HG02642 (cell line): ENCODE results near the gene SPOCK3.

Experiments
- ATAC-seq: cut with Tn5 transposase; IDR thresholded peaks from one replicate; pipeline ENCODE4 v1.9.1; 2021; ENCODE audit warnings: mild to moderate bottlenecking; ENCODE audit not compliant: unreplicated experiment, poor library complexity

SPOCK3 gene

DNA sequence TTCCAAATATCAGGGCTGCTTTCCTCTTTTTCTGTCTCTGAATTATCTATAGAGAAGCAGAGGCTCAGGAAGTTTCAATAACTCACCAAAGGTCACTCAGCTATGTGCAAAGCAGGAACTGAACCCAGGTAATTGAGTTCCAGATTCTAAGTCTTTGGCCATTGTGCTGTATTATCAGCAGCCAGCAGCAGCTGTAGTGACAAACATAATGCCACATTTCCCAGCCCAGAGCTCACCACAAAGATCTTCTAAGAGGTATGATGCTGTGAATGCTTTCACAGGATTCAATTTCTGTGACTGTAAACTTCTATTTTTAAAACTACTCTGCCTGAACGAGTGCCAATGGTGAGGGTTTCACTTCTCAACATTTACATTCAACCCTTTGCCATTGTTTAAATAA is 56.4 kb downstream of the SPOCK3 start:
- ATAC-seq = no peak

DNA sequence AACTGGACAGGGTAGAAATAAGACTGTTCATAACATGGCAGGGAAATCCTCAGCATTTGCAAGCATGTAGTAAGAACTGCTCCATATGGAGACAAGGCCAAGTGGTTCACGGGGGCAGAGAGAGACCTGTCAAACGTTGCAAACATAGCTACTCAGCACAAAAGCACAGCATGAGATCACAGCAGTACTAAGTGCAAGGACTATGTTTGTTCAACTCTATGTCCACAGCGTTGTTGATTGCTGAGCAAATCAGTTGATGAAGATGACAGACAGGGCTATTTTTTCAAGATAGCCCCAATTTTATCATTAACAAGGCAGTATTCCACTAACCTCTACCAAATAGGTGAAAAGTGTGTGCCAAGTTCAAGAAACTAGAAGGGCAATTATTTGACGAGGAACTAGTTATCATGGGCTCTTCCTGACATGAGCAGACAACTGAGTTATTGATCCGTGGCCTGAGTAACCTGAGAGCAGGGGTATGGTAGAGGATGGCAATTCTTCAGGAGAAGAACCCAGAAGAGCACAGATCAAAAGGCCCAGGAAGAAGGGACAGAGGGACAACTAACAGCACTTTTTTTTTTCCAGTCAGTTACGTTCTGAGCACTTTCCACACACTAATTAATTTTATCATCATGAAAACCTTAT is 57.4 kb downstream of the SPOCK3 start:
- no peak for ATAC-seq

DNA sequence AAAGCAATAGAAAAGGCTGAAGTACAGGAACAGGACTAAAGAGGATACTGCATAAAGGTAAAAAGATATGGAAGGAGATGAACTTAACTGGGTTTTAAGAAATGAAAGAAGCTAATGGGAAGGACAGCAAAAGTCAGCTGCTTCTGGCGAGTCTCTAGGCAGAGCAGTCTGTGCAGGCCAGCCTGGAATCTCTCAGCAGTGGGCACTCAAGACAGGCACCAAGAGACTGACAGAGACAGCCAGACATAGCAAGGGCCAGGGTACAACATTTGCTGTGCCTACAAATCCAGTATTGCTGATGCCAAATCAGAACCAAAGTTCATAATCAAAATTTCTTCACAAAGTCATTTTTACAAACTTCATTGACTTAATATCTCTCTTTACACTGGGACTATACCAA is 62.4 kb downstream of the SPOCK3 start:
- ATAC-seq = no peak

DNA sequence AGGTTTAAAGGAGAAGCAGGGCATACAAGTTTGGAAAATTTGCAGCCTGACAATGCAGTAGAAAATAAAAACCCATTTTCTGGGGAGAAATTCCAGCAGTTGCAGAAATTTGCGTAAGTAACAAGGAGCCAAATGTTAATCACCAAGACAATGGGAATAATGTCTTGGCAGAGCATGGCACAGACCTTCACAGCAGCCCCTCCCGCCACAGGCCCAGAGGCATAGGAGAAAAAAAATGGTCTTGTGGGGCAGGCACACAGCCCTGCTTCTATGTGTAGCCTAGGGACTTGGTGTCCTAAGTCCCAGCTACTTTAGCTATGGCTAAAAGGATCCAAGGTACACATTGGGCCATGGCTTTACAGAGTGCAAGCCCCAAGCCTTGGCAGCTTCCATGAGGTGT is 65.7 kb downstream of the SPOCK3 start:
- ATAC-seq = no peak

DNA sequence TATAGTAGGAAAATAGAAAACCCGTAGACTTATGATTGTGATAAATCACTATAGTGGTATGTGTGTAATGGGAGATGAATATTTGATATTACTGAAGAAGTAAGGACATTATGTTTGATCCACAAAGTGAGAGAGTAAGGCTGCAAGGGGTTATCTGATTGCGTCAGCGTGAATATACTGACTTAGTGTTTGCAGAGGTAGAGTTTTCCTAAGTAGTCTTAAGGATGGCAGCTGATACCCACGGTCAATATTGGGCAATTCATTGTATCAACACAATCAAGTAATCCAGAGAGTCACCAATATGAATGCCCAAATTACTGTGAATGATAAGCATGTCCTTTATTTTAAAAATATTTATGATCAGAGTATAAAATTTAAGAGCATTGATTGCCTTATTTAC is 83.7 kb downstream of the SPOCK3 start:
- no peak for ATAC-seq

DNA sequence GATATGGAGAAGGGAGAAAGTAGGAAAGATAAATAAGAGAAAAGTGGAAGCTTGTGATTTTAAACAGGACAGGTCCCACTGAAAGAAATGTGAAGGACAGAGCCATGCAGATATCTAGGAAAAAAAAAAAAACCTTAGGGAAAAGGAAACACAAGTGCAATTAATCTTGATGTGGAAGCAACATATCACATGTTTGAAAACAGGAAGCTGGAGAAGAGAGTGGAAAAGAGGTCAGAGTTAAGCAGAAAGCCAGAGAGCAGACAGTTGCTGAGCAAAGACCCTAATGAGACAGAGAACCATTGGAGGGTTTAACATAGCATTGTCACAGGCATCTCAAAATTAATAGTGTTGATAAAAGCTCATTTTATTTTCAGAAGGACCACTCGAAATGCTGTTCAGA is 89.7 kb downstream of the SPOCK3 start:
- no peak for ATAC-seq

DNA sequence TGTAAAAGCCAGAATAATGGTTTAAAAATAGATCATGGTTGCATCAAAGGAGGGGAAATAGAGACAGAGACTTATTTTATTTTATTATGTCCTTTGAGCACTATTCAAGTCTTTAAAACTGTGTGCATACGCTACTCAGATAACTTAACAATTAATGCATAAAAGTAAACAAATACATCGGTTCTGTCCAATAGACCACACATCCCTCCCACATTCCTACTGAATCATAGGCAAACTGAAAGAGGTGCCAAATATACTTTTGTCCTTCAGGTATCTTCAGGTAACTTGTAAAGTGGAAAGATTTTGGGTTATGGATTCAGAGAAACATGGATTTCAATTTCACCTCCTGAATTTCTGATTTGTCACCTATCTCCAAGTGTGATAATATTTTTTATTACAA is 91.3 kb downstream of the SPOCK3 start:
- no peak for ATAC-seq

DNA sequence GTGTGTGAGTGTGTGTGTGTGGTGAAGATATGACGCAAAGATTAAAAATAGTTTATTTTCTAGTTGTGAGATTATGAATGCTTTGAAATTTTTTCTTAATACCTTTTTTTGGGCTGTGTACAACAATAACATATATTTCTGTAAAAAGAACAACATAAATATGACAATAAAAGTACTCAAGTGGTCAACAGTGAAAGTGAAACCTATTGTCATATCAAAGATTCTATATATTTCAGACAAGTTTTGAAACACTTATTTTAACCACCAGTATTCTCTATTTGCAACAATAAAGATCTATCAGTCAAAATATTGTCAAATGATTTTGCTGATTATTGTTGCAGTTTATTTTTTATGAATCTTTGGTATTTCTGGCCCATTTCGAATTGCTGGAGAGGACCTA is 98.0 kb downstream of the SPOCK3 start:
- ATAC-seq = no peak

DNA sequence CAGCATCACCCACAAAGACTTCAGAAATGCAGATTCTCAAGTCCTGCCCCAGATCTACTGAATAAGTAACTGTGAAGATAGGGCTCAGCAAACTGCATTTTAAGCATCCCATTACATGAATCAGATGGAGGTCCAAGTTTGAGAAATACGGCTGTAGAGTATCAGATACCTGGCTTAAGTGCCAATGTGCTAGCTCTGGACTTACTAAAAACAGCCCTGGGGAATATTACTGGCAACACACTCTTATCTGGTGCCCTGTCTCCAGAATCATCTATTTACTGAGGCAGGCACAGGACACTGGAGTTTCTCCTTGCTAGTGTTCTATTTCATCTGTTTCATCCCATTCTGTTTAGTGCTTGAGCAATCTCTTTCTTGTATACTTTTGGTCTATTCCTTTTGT is 105.1 kb downstream of the SPOCK3 start:
- no peak for ATAC-seq

DNA sequence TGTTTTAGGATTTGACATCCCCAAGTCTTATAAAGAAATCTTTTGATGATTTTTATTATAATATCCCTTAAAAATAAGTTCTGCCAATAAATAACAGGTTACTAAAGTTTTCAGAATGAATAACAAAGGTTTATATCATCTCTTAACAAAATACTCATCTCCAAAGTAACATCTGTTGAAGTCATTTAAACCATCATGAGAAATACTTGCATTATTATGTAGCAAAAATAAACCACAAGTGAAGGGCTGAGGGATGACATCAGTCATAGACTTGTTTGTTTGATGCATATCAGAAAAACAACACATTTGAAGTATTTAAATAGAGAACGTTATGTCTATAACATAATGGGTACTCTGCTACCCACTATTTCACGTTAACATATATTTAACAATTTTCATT is 114.9 kb downstream of the SPOCK3 start:
- no peak for ATAC-seq

DNA sequence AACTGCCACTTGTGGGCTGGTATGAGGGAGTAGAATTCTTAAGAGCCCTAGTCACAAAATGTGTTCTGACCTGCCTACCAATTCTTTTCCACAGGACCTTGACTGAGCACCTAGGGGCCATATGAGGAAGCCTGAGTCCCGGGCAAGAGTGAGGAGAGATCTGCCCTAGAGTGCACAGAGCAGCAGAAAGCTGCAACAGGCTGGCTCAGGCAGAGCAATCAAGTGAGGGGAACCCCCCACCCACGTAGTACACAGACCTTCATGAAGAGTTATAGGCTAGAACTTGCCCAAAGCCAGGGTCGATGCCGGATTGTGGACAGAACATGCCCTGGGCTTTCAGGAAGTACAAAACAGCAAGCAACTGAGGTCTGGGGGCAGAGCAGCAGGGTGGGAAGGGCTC is 117.0 kb downstream of the SPOCK3 start:
- peak; percentile 50 for ATAC-seq

DNA sequence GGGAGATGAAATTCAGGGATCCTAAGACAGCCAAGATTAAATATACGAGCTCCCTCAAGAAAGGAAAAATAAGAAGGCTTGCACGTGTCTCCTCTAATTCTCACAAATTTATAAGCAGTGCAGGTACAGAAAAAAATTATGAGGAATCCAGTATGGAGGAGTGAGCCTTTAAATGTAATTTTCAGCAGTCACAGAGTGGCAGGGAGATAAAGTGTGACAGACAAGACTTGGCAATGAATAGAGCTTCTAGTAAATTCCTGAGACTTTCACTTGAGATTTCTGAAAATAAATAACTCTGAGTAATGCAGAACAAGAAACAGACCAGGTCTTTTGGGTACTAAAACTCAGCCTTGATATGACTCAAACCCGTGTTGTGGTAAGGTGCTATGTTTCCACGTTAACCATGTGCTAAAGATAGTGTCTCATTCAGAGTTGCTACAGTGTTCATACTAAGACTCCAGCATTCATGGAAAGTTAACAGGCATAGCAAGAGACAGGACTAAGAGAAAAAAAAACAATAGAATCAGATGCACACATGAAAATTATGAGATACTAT is 119.8 kb downstream of the SPOCK3 start:
- no peak for ATAC-seq

DNA sequence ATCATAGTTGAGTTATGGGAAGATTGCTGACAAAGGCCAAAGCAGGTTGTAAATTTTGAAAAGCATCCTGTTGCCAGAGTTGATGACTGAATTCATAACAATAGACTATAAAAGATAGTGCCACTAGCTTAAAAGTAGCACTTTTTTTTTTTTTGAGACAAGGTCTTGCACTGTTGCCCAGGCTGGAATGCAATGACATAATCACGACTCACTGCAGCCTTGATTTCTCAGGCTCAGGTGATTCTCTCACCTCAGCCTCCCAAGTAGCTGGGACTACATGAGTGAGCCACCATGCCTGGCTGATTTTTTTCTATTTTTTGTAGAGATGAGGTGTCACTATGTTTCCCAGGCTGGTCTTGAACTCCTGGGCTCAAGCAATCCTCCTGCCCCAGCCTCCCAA is 122.7 kb downstream of the SPOCK3 start:
- ATAC-seq = no peak

DNA sequence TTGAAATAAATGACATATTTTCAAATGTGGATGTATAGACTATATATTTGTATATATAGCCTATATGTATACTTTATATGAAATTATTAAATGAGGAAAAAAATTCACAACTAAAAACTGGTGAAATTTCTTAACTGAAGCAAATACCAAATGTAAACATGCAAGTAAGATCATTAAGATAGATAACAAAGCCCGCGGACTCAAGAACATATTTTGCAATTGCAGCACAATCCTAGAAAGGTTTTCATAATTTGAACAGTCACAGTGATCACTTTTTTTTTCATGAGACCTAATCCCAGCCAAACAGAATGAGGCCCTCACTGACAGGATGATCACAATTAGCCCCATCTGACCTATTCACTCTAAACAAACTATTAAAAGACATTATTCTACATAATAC is 123.2 kb downstream of the SPOCK3 start:
- ATAC-seq = no peak

DNA sequence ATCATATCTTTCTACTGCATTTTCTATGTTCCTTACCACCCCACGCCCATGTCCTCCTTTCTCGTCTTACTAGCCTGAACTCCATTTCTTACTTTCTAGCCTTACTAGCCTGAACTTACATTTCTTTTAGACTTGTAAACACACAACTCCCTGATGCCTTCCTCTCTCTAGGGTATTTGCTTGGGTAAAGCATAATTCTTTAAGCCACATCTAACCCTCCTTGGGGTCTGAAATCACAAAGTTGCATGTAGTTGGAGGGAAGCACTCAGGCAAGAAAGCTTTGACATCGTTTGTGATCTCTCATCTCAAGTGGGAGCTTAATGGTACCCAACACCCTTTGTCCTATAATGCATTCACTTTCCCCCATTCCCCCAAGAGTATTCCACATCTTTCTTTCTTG is 124.4 kb downstream of the SPOCK3 start:
- ATAC-seq = no peak

DNA sequence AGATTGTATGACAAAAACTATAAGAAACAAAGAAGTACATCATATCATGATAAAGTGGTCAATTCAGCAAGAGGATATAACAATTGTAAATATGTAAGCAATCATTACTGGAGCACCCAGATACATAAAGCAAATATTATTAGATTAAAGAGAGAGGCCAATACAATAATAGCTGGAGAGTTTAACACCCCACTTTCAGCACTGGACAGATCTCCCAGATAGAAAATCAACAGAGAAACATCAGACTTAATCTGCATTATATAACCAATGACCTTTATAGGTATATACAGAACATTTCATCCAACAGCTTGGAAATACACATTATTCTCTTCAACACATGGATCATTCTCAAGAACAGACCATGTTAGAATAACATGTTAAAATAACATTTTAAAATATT is 128.4 kb downstream of the SPOCK3 start:
- no peak for ATAC-seq

DNA sequence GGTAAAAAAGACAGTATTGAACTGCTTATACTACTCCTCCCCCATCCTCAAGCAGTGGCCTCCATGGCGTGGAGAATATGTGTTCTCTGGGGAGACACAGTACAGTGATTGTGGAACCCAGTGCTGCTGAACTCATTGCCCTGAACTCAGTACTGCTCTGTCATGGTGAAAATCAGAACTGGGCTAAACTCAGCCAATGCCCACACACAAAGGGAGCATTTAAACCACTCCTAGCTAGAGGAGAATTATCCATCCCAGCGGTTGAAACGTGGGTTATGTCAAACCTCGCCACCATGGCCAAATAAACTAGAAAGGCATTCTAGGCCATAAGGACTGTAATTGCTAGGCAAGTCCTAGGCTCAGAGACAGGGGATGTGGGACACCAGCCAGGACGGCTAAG is 131.8 kb downstream of the SPOCK3 start:
- ATAC-seq = no peak

DNA sequence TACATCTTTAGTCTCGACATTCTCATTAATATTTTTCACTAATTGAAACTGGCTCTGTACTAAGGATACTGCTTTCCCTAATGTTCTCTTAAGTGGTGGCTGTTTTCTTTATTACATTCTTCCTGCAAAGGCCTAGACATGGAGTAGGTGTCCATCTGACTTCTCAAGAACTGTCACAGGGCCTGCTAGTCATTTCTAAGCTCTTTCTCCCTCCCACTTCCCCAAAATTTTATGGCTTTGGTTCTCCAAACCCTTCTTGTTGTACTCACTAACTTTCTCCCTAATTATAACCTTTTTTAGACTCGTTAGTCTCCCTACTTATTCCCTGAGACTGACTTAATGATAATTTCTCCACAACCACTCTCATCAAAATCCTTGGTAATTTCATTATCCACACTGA is 133.3 kb downstream of the SPOCK3 start:
- no peak for ATAC-seq

DNA sequence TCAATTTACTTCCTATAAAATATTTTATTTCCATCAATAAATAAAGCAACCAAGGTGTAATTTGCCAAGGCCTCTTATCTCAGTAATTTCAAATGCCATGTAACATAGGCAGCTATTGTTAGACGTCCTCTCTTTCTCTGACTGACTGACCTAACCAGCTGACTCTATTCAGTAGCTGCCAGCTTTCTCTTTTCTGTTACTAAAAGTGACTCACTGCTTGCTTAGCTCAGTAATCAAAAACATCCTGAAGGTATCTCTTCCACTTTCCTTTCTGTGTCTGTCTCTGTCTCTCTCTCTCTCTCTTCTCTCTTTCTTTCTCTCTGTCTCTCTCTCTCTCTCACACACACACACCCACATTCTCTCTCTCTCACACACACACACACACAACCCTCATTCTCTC is 134.2 kb downstream of the SPOCK3 start:
- peak; percentile 61 for ATAC-seq

DNA sequence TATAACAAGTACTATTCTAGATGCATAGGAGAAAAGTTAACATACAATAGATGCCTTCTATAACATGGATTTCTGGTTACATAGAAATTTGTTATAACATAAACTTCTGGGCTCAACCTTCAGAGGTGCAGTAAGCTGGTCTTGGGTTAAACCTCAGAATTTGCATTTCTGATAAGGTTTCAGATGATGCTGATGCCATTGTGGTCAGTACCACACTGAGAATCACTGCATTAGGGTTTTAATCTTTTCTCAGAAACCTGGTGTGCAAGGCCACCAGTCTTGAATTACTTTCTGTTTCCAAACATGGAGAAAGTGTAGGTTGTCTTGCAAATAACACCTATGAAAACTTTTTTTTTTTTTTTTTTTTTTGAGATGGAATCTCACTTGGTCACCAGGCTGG is 146.2 kb downstream of the SPOCK3 start:
- no peak for ATAC-seq

DNA sequence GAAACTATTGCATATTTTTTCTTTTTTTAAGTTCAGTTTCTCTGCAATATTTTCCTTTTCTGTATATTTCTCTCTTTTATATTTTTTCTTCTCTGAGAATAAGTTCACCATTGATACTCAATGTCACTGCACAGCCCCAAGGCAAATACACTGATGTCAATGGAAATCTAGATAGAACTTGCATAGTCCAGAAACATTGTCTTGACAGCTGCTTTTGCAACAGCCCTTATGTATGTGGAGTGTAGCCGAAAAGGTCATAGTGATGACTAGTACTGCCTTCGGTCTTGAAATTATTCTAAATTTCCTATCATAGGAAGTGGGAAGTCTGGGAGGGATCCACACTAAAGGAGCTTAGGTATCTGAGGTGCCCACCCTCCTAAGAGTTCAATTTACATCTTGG is 150.0 kb downstream of the SPOCK3 start:
- ATAC-seq = no peak

DNA sequence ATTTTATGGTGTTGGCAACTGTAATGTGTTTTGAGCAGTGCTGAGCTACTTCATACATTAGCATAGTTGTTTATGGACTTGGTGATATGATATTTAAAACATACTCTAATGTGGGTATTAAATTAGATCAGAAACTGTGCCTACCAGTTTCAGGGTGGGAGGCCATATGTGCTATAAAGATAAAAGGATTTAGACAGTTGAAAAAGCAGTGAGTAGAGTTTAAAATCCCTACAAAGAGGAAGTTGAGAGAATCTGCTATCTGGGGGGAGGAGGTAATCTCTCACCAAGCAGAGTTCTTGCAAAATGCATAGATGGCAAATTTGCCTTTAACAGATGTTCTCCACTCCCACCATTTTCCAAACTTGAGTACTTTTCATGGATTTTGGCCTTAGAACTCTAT is 154.5 kb downstream of the SPOCK3 start:
- ATAC-seq = no peak

DNA sequence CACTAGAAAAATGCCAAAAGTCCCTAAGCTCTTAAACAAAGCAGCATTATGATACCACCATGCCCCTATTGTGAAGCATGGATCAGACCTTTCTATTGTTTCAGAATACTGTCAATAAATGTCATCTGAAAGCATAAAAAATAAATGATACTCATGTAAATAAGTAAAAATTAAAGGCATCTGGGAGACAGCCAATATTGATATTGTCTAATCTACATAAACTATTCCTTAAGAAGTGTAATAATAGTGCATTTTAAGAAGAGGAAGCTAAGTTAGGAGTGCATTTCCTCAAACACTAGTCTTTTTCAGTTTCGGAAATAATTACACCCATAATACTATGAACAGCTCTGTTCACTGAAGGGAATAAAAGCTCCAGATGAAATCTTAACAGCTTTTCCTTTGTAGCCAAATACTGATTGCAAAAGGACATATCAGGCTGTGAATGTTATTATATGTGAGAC is 181.6 kb downstream of the SPOCK3 start:
- no peak for ATAC-seq
